Liver (tissue), 9 donors: Measurements from ENCODE around the gene SEMA3G. TPM values are rescaled to one million over a fixed set of nuclear protein-coding genes. Genes with fewer than 3 reads are reported as not detected.

Source experiments
- DNase-seq: peaks from one replicate; pipeline ENCODE4 v3.0.0-alpha.2; 2017; ENCODE audit warnings: low spot score
- H3K27ac ChIP-seq, 2 donors: one replicate each; pipeline ENCODE4 v1.7.0; 2013; ENCODE audit warnings: inconsistent platforms in 2 of 2, low read length in 2 of 2, control low read depth in 1 of 2, low read depth in 1 of 2, mild to moderate bottlenecking in 1 of 2
- H3K27me3 ChIP-seq, 4 donors: one replicate each; pipeline versions ENCODE4 v1.6.1 to v1.7.0; 2013; ENCODE audit warnings: low read length in 3 of 4, inconsistent platforms in 1 of 4, mild to moderate bottlenecking in 1 of 4, moderate library complexity in 1 of 4; ENCODE audit not compliant: control insufficient read depth in 4 of 4, insufficient read depth in 4 of 4
- H3K36me3 ChIP-seq, 4 donors: one replicate each; pipeline versions ENCODE4 v1.6.1 to v1.7.0; 2013; ENCODE audit warnings: low read length in 3 of 4, mild to moderate bottlenecking in 3 of 4, low read depth in 1 of 4, moderate library complexity in 1 of 4; ENCODE audit not compliant: control insufficient read depth in 4 of 4, insufficient read depth in 3 of 4
- H3K4me1 ChIP-seq, 4 donors: one replicate each; pipeline versions ENCODE4 v1.6.1 to v1.7.0; 2013; ENCODE audit warnings: low read length in 3 of 4, mild to moderate bottlenecking in 3 of 4, moderate library complexity in 1 of 4; ENCODE audit not compliant: control insufficient read depth in 4 of 4, insufficient read depth in 4 of 4
- H3K4me3 ChIP-seq, 3 donors: one replicate each; pipeline versions ENCODE4 v1.6.1 to v1.7.0; 2013; ENCODE audit warnings: low read length in 3 of 3, control low read depth in 1 of 3, low read depth in 1 of 3, mild to moderate bottlenecking in 1 of 3
- H3K9ac ChIP-seq, 2 donors: one replicate each; pipeline ENCODE4 v1.7.0; 2013; ENCODE audit warnings: low read length in 2 of 2, mild to moderate bottlenecking in 2 of 2, moderate library complexity in 2 of 2, control low read depth in 1 of 2, low read depth in 1 of 2
- H3K9me3 ChIP-seq, 4 donors: one replicate each; pipeline versions ENCODE4 v1.6.1 to v1.7.0; 2013; ENCODE audit warnings: low read length in 3 of 4; ENCODE audit not compliant: control insufficient read depth in 4 of 4
- ATF3 ChIP-seq: IDR thresholded peaks from 2 replicates; pipeline ENCODE4 v1.6.1; 2016; ENCODE audit warnings: antibody characterized with exemption
- CTCF ChIP-seq: fragments of 150-350 bp; IDR thresholded peaks from 2 replicates; pipeline ENCODE4 v1.5.1; 2017; ENCODE audit warnings: improper control_type of control experiment, low read depth, low read length; ENCODE audit not compliant: missing input control
- EGR1 ChIP-seq, 2 donors: IDR thresholded peaks; 2 replicates each; pipeline ENCODE4 v1.6.1; 2016 to 2018; ENCODE audit warnings: antibody characterized with exemption in 2 of 2, low read depth in 2 of 2
- FOXA1 ChIP-seq: IDR thresholded peaks from 2 replicates; pipeline ENCODE4 v1.6.1; 2016; ENCODE audit warnings: antibody characterized with exemption
- FOXA2 ChIP-seq: IDR thresholded peaks from 2 replicates; pipeline ENCODE4 v1.6.1; 2016; ENCODE audit warnings: antibody characterized with exemption
- GABPA ChIP-seq, 2 donors: IDR thresholded peaks in 1 of 2; conservative IDR thresholded peaks in 1 of 2; 2 replicates each; pipeline ENCODE4 v1.6.1; 2016; ENCODE audit warnings: antibody characterized with exemption in 2 of 2, mild to moderate bottlenecking in 1 of 2, moderate library complexity in 1 of 2
- HNF4A ChIP-seq, 2 donors: conservative IDR thresholded peaks; 2 replicates each; pipeline ENCODE4 v1.6.1; 2016; ENCODE audit warnings: antibody characterized with exemption in 2 of 2, mild to moderate bottlenecking in 2 of 2
- HNF4G ChIP-seq: IDR thresholded peaks from 2 replicates; pipeline ENCODE4 v1.6.1; 2016; ENCODE audit warnings: antibody characterized with exemption
- JUND ChIP-seq, 2 donors: IDR thresholded peaks; 2 replicates each; pipeline ENCODE4 v1.6.1; 2016; ENCODE audit warnings: antibody characterized with exemption in 2 of 2
- MAX ChIP-seq: IDR thresholded peaks from 2 replicates; pipeline ENCODE4 v1.6.1; 2016; ENCODE audit warnings: antibody characterized with exemption
- NR2F2 ChIP-seq: IDR thresholded peaks from 2 replicates; pipeline ENCODE4 v1.6.1; 2016; ENCODE audit warnings: antibody characterized with exemption
- RAD21 ChIP-seq, 2 donors: IDR thresholded peaks; 2 replicates each; pipeline ENCODE4 v1.6.1; 2016; ENCODE audit warnings: antibody characterized with exemption in 2 of 2, mild to moderate bottlenecking in 2 of 2
- RXRA ChIP-seq, 2 donors: IDR thresholded peaks; 2 replicates each; pipeline ENCODE4 v1.6.1; 2017 to 2018; ENCODE audit warnings: antibody characterized with exemption in 2 of 2, mild to moderate bottlenecking in 1 of 2
- SP1 ChIP-seq: IDR thresholded peaks from 2 replicates; pipeline ENCODE4 v1.6.1; 2018; ENCODE audit warnings: antibody characterized with exemption, mild to moderate bottlenecking
- TAF1 ChIP-seq: conservative IDR thresholded peaks from 2 replicates; pipeline ENCODE4 v1.6.1; 2016; ENCODE audit warnings: antibody characterized with exemption, mild to moderate bottlenecking
- YY1 ChIP-seq: IDR thresholded peaks from 2 replicates; pipeline ENCODE4 v1.6.1; 2016; ENCODE audit warnings: antibody characterized with exemption, mild to moderate bottlenecking
- ZBTB33 ChIP-seq: IDR thresholded peaks from 2 replicates; pipeline ENCODE4 v1.6.1; 2016; ENCODE audit warnings: antibody characterized with exemption
- WGBS: extraction: QIAGEN DNeasy Blood & Tissue Kit; methylation state at CpG from one replicate; pipeline ENCODE4 v1.1.7; 2013; 5-methylcytosine and 5-hydroxymethylcytosine counted together
- polyA plus RNA-seq, 2 donors: library from polyadenylated mRNA; stranded (reverse) in 1 of 2; unstranded in 1 of 2; fragments of 200-250 nt in 1 of 2; fragments of >200 nt in 1 of 2; fragmentation: Nextera tagmentation in 1 of 2; extraction: Ambion mirVana in 1 of 2; gene quantifications; one replicate each; pipeline versions ENCODE4 v1.2.1 to v1.2.3, GENCODE V29; 2013 to 2015
- total RNA-seq, 2 donors: library from RNA; depleted of rRNA; stranded (reverse); fragments of >200 nt; gene quantifications; one replicate each; pipeline ENCODE4 v1.2.3, GENCODE V29; 2014
- donor health status: healthy.
- donor health status: healthy.
- donor health status: healthy.
- donor health status: healthy.
- donor health status: healthy.

SEMA3G gene
- total and polyA plus RNA-seq, 4 donors, result 0.47 to 1.2 (median 0.74) TPM

GRCh38 chr3:52447512-52448355, 2.8 kb upstream of the SEMA3G start:
- no peak for DNase-seq
- 78% methylated on average over 12 of the region's 12 CpGs for WGBS
- Histone ChIP-seq H3K36me3 (no peaks in the 10 kb centered on the region), H3K9me3 (no peaks in the 10 kb centered on the region), H3K4me3 (no peak overlapping the region), H3K9ac (no peak overlapping the region), H3K27me3 (no peaks in the 10 kb centered on the region), H3K27ac (no peak overlapping the region), H3K4me1 (peaks cover 2 to 14% (median 7%) of the 10 kb centered on the region in 4 donors)
- TF ChIP-seq EGR1 (IDR thresholded peaks at IDR 0.05; ENCODE audit: low read depth in 2 of 2) (no peak), CTCF (no peak), FOXA2 (no peak), NR2F2 (no peak), JUND (IDR thresholded peaks at IDR 0.05) (no peak), TAF1 (no peak), FOXA1 (no peak), YY1 (no peak), RAD21 (IDR thresholded peaks at IDR 0.05) (no peak), MAX (no peak), HNF4G (no peak)

- 39% methylated on average over 13 of the region's 13 CpGs for WGBS
- no peaks in the 10 kb centered on the region for H3K27me3 ChIP-seq
- no peak for TF ChIP-seq YY1
- TF ChIP-seq NR2F2, result no peak
- no peak for TF ChIP-seq HNF4A (conservative IDR thresholded peaks at IDR 0.05)
- no peak for TF ChIP-seq ZBTB33
- peak; percentile 99 for TF ChIP-seq CTCF
- no peak for TF ChIP-seq EGR1 (IDR thresholded peaks at IDR 0.05; ENCODE audit: low read depth in 2 of 2)
- TF ChIP-seq HNF4G, result no peak
- no peak for TF ChIP-seq FOXA1
- TF ChIP-seq ATF3, result no peak
- peak; percentile 91 to 92 for TF ChIP-seq RAD21 (IDR thresholded peaks at IDR 0.05)
- TF ChIP-seq SP1, result no peak
- TF ChIP-seq MAX, result no peak
- no peak for TF ChIP-seq TAF1
- TF ChIP-seq GABPA (IDR thresholded peaks at IDR 0.05 in 1 of 2, conservative IDR thresholded peaks at IDR 0.05 in 1 of 2), result no peak
- no peak for TF ChIP-seq FOXA2
- no peak for TF ChIP-seq RXRA (IDR thresholded peaks at IDR 0.05)
- no peaks in the 10 kb centered on the region for H3K9me3 ChIP-seq
- peak; percentile 84 for DNase-seq
- H3K9ac ChIP-seq, result no peak overlapping the region
- no peak overlapping the region for H3K4me3 ChIP-seq
- H3K4me1 ChIP-seq, result peaks cover 2 to 14% (median 7%) of the 10 kb centered on the region in 4 donors
- no peak overlapping the region for H3K27ac ChIP-seq
- H3K36me3 ChIP-seq, result no peaks in the 10 kb centered on the region
Measured at GRCh38 chr3:52446631-52447511, 2.0 kb upstream of the SEMA3G start.
